Nucleus accumbens (tissue), 56 donors: Measurements from ENCODE around the gene ZBED1.
"Not testable (repeated sequence)": the region's sequence is repeated elsewhere in the genome, so short reads cannot be mapped to it uniquely, and the experiment has no call there.

Experiments used
- DNase-seq, 56 donors: peaks; one replicate each; lab custom pipeline; 2025; lab: John Stamatoyannopoulos, UW

Gene ZBED1

DNA sequence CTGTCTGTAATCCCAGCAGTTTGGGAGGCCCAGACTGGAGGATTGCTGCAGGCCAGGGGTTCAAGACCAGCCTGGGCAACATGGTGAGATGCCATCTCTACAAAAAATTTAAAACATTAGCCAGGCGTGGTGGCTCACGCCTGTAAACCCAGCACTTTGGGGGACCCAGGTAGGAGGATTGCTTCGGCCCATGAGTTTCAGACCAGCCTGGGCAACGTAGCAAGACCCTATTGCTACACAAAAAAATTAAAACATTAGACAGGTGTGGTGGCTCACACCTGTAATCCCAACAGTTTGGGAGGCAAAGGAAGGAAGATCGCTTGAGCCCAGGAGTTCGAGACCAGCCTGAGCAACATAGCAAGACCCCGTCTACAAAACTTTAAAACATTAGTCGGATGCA is 1.3 kb downstream of the ZBED1 start:
- DNase-seq = no peak

- DNase-seq = no peak
These were observed 1.9 kb downstream of the ZBED1 start for GRCh38 chrX:2498781-2499302.

DNA sequence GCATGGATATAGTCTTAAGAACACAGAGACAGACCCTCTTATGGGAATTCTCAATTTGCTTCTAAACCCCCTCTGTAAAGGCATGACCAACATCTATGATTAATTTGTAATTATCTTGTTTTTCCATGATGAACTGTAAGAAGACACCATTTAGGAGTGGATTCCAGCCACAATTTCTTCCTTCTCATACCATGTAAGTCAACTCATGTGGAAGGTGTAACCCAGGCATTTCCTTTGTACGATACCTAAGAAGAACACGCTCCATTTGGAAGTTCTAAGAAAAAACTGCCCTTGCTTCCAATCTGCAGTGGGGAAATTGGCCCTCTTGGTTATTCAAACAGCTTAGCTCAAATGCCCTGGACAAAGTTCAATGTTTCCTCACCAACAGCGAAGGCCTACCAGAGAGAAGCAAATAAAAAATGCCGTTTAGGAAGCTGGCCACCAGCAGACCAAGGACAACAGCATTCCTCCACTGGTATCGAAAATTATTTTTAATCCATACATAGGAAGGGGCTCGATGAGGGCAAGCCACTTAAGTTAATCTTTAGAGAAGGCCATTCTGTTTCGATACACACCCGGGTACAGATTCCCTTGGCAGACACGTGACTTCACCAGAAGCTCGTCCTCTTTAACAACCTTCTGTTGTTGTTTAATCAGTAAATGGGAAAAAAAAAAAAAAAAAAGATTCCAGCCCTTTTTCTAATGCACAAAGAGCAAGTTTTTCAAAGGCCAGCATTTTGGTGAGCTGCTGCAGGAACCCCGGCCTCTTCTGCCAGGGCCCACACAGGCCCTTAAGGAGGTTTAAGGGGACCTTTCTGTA is 2.6 kb downstream of the ZBED1 start:
- no peak for DNase-seq

GRCh38 chrX:2495595-2495994 is 5.2 kb downstream of the ZBED1 start:
- no peak for DNase-seq

- no peak for DNase-seq
These were observed 8.1 kb downstream of the ZBED1 start for GRCh38 chrX:2492531-2493218.

DNA sequence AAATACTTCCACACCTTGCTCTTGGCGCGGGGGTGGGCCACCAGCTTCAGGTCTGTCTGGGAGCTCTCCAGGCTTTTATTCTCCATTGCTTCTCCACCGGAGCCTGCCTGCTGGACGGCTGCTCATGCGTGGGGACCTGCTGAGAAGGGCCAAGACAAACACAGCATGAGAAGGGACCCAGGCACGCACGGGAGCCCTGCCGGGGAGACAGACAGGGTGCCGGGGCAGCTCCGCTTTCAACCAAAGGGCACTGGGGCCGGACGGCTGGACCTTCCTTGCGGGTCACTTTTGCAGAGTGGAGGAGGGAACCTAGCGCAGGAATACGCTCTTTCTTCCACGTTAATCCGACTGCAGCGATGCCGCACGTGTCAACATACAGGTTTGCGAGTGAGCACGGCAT is 10.1 kb downstream of the ZBED1 start:
- DNase-seq = no peak

GRCh38 chrX:2489446-2490445 is 11.0 kb downstream of the ZBED1 start:
- DNase-seq = no peak

DNA sequence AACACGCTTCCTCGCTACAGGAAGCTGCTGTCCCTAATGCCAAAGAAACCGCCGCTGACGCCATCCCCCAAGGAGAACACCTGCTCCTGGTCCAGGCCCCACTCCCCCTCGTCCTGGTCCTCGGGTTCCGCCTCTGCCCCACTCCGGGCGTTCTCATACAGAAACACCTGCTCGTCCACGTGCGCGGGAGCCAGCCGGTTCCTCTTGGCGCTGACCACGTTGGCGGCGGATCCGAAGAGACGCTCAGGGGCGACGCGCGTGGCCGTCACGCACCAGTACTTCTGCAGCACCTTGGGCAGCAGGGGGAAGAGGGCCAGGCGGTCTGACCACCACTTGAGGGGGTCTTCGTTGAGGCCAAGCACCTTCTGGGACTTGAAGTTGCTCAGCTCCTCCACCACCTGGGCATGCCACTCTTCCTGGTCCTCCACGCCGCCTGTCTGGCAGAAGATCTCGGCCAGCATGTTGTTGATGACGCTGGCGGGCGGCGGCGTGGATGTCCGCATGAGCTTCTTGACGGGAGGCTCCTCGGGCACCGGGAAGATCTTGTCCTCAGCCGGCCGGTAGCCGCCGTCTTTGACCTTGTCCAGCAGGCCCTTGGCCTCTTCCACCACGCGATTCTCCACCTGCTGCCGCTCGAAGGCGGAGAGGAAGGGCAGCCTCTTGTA is 12.0 kb downstream of the ZBED1 start:
- no peak for DNase-seq

- no peak for DNase-seq
These were observed 13.4 kb downstream of the ZBED1 start for GRCh38 chrX:2487366-2487765.

GRCh38 chrX:2486476-2487133 is 14.2 kb downstream of the ZBED1 start:
- no peak for DNase-seq

DNA sequence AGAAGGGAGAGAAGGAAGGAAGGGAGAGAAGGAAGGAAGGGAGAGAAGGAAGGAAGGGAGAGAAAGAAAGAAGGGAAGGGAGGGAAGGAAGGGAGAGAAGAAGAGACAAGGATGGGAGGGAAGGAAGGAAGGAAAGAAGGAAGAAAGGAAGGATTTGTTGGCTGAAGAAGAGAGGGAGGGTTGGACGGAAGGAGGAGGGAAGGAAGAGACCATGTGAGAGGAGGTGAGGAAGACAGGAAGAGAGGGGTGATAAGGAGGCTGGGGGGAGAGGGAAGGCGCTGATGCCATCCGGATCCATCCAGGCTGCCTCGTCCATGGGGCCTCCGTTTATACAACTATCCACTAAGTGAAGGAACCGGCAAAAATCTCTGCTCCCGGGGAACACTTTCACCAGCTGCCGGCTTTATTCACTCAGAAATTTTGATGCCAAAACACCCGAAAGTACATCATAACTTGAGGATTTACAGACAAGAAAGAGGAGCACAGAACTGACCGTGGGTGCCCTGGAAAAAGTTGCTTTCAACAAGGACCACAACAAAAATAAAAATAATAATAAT is 14.9 kb downstream of the ZBED1 start:
- no peak for DNase-seq

DNA sequence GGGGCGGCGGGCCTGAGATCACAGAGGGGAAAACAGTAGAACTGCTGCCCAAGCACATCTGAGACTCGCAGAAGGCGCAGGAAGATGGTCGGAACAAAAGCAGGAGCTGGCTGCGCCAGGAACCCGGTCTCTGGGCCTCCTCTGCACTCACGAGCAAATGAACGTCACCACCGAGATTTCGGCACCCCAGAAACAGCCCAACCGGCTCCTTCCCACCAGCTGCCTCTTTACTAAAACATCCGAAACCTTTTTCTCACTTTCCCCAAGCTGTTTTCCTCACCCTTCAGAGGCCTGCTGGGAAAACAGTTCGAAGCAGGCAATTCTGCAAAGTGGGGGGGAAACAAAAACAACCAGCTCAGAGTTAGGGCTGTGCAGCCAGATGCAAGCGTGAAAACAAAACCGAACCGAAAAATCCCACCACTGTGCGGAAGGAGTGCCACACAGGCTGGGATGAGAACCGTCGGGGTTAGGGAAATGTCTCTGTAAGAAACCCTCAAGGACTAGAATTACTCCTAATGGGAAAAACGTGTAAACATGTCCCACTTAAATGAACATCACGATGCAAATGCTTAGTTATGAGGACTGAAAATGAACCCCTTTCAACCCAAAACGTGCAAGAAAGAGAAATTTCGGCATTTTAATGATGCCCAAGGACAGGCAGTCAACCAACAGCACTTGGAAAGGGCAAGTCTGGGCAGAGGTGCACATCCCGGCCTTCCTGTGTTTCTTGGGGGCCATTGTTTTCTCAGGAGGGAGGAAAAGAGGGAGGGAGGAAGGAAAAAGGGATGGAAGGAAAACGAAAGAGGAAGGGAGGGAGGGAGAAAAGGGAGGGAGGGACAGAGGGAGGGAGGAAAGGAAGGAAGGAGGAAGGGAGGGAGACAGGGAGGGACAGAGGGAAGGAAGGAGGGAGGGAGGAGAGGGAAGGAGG is 15.8 kb downstream of the ZBED1 start:
- no peak for DNase-seq

DNA sequence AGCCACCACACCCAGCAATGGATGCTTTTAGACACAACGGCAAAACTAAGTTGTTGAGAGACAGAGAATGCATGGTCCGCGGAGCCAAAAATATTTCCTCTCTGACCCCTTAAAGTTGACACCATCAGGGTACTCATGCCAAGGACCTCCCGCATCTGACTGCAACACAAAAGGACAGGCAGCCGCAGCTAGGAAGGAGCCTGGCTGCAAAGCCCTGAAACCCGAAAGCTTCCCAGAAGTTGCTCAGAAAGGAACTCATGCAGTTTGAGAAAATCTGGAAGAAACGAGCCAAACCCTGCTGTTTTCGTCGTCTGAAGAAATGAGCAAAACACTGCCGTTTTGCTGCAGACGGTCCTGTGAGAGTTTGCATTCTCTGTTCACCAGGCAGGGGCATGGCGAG is 16.5 kb downstream of the ZBED1 start:
- DNase-seq = no peak

- DNase-seq = no peak
These were observed 17.2 kb downstream of the ZBED1 start for GRCh38 chrX:2483398-2484060.

- not testable (repeated sequence) for DNase-seq
These were observed 19.2 kb downstream of the ZBED1 start for GRCh38 chrX:2481597-2481996.

GRCh38 chrX:2479982-2480381 is 20.8 kb downstream of the ZBED1 start:
- not testable (repeated sequence) for DNase-seq

- DNase-seq = no peak
These were observed 21.4 kb downstream of the ZBED1 start for GRCh38 chrX:2479420-2479780.
